Measurements from ENCODE around the gene DIO3.

- TF ChIP-seq NFIC (IDR thresholded peaks at IDR 0.05) (no peak), ZBTB7A (IDR thresholded peaks at IDR 0.05; ENCODE audit: low read depth) (no peak), TAF1 (IDR thresholded peaks at IDR 0.05; ENCODE audit: low read depth) (no peak), CREB1 (IDR thresholded peaks at IDR 0.05; ENCODE audit: low read depth) (no peak), RAD21 (IDR thresholded peaks at IDR 0.05; ENCODE audit: low read depth) (no peak), TCF12 (IDR thresholded peaks at IDR 0.05; ENCODE audit: low read depth) (no peak)
Measured at GRCh38 chr14:101557321-101557695, 4.0 kb upstream of the DIO3 start.
